MM.1S (cell line): ENCODE measurements around the gene SDHA.
"Not testable (repeated sequence)": the region's sequence is repeated elsewhere in the genome, so short reads cannot be mapped to it uniquely, and the experiment has no call there.

ENCODE experiments used
- CTCF ChIP-seq: fragments of 300-600 bp; sonication (generic); IDR thresholded peaks from 2 replicates; pipeline ENCODE4 v1.5.1; 2016; ENCODE audit warnings: antibody characterized with exemption, low read length, mixed read lengths
- EZH2 ChIP-seq: fragments of 300-600 bp; sonication (generic); optimal IDR thresholded peaks from 2 replicates; pipeline ENCODE3; 2017; ENCODE audit warnings: low read depth, mild to moderate bottlenecking, antibody characterized with exemption, low read length, mixed read lengths

- TF ChIP-seq EZH2, CTCF: not testable (repeated sequence)
These were observed 55.4 kb downstream of the SDHA start for GRCh38 chr5:273491-273890.
